IgD-negative memory B cell (primary cell): ENCODE results near the gene TIRAP. TPM values are rescaled to one million over a fixed set of nuclear protein-coding genes. Genes with fewer than 3 reads are reported as not detected.
"Not testable (repeated sequence)": the region's sequence is repeated elsewhere in the genome, so short reads cannot be mapped to it uniquely, and the experiment has no call there.

Experiments used
- H3K27ac Mint-ChIP-seq, 3 donors: one replicate each; pipeline ENCODE4 v1.8.0; 2020 to 2022; ENCODE audit warnings: mild to moderate bottlenecking in 3 of 3, mixed read lengths in 3 of 3, moderate library complexity in 1 of 3
- H3K27me3 Mint-ChIP-seq: one replicate; pipeline ENCODE4 v1.8.0; 2021; ENCODE audit warnings: mixed read lengths
- H3K36me3 Mint-ChIP-seq: one replicate; pipeline ENCODE4 v1.8.0; 2020; ENCODE audit warnings: mild to moderate bottlenecking, mixed read lengths
- H3K4me1 Mint-ChIP-seq, 3 donors: one replicate each; pipeline ENCODE4 v1.8.0; 2020 to 2022; ENCODE audit warnings: mixed read lengths in 3 of 3, mild to moderate bottlenecking in 1 of 3
- H3K4me3 Mint-ChIP-seq, 4 donors: one replicate each; pipeline ENCODE4 v1.8.0; 2020 to 2022; ENCODE audit warnings: mild to moderate bottlenecking in 4 of 4, mixed read lengths in 4 of 4, moderate library complexity in 3 of 4
- H3K9me3 Mint-ChIP-seq, 3 donors: one replicate each; pipeline ENCODE4 v1.8.0; 2020 to 2021; ENCODE audit warnings: mixed read lengths in 3 of 3, mild to moderate bottlenecking in 1 of 3
- polyA plus RNA-seq: library from polyadenylated mRNA; unstranded; fragments of 300-500 nt; fragmentation: Illumina TruSeq; gene quantifications from one replicate; pipeline ENCODE4 v1.2.3, GENCODE V29; 2021

The TIRAP gene
- polyA plus RNA-seq, 1 donor from 2014 or later: 13.0 TPM

- Mint-ChIP-seq H3K4me3 (peak overlapping the region in 2 of 4 donors; percentile 35 to 61), H3K27ac (peak overlapping the region in 1 of 3 donors; percentile 16), H3K9me3 (no peaks in the 10 kb centered on the region), H3K36me3 (peaks cover 10% of the 10 kb centered on the region), H3K27me3 (no peaks in the 10 kb centered on the region), H3K4me1 (peaks cover 31 to 43% (median 40%) of the 10 kb centered on the region in 3 donors)
These were observed 24.8 kb downstream of the TIRAP start for GRCh38 chr11:126307706-126308105.

GRCh38 chr11:126308271-126308671 lies 25.4 kb downstream of the TIRAP start:
- H3K9me3 Mint-ChIP-seq: no peaks in the 10 kb centered on the region
- H3K36me3 Mint-ChIP-seq: peaks cover 10% of the 10 kb centered on the region
- no peaks in the 10 kb centered on the region for H3K27me3 Mint-ChIP-seq
- peak overlapping the region in 1 of 4 donors; percentile 35 for H3K4me3 Mint-ChIP-seq
- peaks cover 27 to 37% (median 37%) of the 10 kb centered on the region in 3 donors for H3K4me1 Mint-ChIP-seq
- H3K27ac Mint-ChIP-seq: no peak overlapping the region

- H3K4me3 Mint-ChIP-seq, H3K27me3 Mint-ChIP-seq, H3K27ac Mint-ChIP-seq, H3K9me3 Mint-ChIP-seq: not testable (repeated sequence)
- Mint-ChIP-seq H3K36me3 (peaks cover 10% of the 10 kb centered on the region), H3K4me1 (peaks cover 27 to 36% (median 34%) of the 10 kb centered on the region in 3 donors)
These were observed 25.9 kb downstream of the TIRAP start for GRCh38 chr11:126308771-126309170.

- Mint-ChIP-seq H3K4me3 (peak overlapping the region in 2 of 4 donors; percentile 7 to 26), H3K36me3 (peaks cover 10% of the 10 kb centered on the region), H3K27ac (peak overlapping the region in 2 of 3 donors; percentile 36 to 56), H3K9me3 (no peaks in the 10 kb centered on the region), H3K4me1 (peaks cover 24 to 30% (median 25%) of the 10 kb centered on the region in 3 donors), H3K27me3 (no peaks in the 10 kb centered on the region)
These were observed 27.5 kb downstream of the TIRAP start for GRCh38 chr11:126310200-126310991.

GRCh38 chr11:126310992-126311310 lies 28.1 kb downstream of the TIRAP start:
- H3K4me1 Mint-ChIP-seq: peaks cover 19 to 26% (median 20%) of the 10 kb centered on the region in 3 donors
- no peaks in the 10 kb centered on the region for H3K27me3 Mint-ChIP-seq
- no peak overlapping the region for H3K4me3 Mint-ChIP-seq
- H3K36me3 Mint-ChIP-seq: peaks cover 12% of the 10 kb centered on the region
- peak overlapping the region in 1 of 3 donors; percentile 36 for H3K27ac Mint-ChIP-seq
- H3K9me3 Mint-ChIP-seq: no peaks in the 10 kb centered on the region

GRCh38 chr11:126311401-126312291 lies 28.8 kb downstream of the TIRAP start:
- Mint-ChIP-seq H3K4me3 (peak overlapping the region in 1 of 4 donors; percentile 58), H3K4me1 (peaks cover 18 to 29% (median 21%) of the 10 kb centered on the region in 3 donors), H3K9me3 (no peaks in the 10 kb centered on the region), H3K27ac (peak overlapping the region; percentile 36 to 86 (median 63)), H3K36me3 (peaks cover 18% of the 10 kb centered on the region), H3K27me3 (no peaks in the 10 kb centered on the region)

GRCh38 chr11:126312961-126313360 lies 30.1 kb downstream of the TIRAP start:
- H3K27ac Mint-ChIP-seq: no peak overlapping the region

GRCh38 chr11:126313826-126314225 lies 30.9 kb downstream of the TIRAP start:
- Mint-ChIP-seq H3K27me3 (no peaks in the 10 kb centered on the region), H3K36me3 (peaks cover 17% of the 10 kb centered on the region), H3K4me1 (peaks cover 12 to 25% (median 18%) of the 10 kb centered on the region in 3 donors), H3K4me3 (no peak overlapping the region), H3K9me3 (no peaks in the 10 kb centered on the region), H3K27ac (no peak overlapping the region)

More at GRCh38 chr11:126312961-126313360, 30.1 kb downstream of the TIRAP start:
- H3K36me3 Mint-ChIP-seq: peaks cover 17% of the 10 kb centered on the region
- H3K27me3 Mint-ChIP-seq: no peaks in the 10 kb centered on the region
- H3K9me3 Mint-ChIP-seq: no peaks in the 10 kb centered on the region
- H3K4me3 Mint-ChIP-seq: peak overlapping the region in 1 of 4 donors; percentile 5
- peaks cover 14 to 24% (median 15%) of the 10 kb centered on the region in 3 donors for H3K4me1 Mint-ChIP-seq

GRCh38 chr11:126317432-126317755 lies 34.5 kb downstream of the TIRAP start:
- Mint-ChIP-seq H3K9me3 (no peaks in the 10 kb centered on the region), H3K4me3 (no peak overlapping the region), H3K4me1 (peaks cover 5 to 16% (median 12%) of the 10 kb centered on the region in 3 donors), H3K36me3 (peaks cover 21% of the 10 kb centered on the region), H3K27me3 (no peaks in the 10 kb centered on the region), H3K27ac (no peak overlapping the region)

- H3K4me1 Mint-ChIP-seq: peaks cover 5 to 16% (median 12%) of the 10 kb centered on the region in 3 donors
- peak overlapping the region in 1 of 4 donors; percentile 37 for H3K4me3 Mint-ChIP-seq
- no peaks in the 10 kb centered on the region for H3K9me3 Mint-ChIP-seq
- H3K27me3 Mint-ChIP-seq: no peaks in the 10 kb centered on the region
- peaks cover 21% of the 10 kb centered on the region for H3K36me3 Mint-ChIP-seq
- peak overlapping the region in 2 of 3 donors; percentile 71 to 85 for H3K27ac Mint-ChIP-seq
These were observed 35.1 kb downstream of the TIRAP start for GRCh38 chr11:126317756-126318573.

GRCh38 chr11:126318574-126319373 lies 35.9 kb downstream of the TIRAP start:
- Mint-ChIP-seq H3K4me3 (peak overlapping the region in 1 of 4 donors; percentile 34), H3K9me3 (no peaks in the 10 kb centered on the region), H3K4me1 (peaks cover 5 to 14% (median 12%) of the 10 kb centered on the region in 3 donors), H3K27ac (peak overlapping the region in 1 of 3 donors; percentile 71), H3K36me3 (peaks cover 23% of the 10 kb centered on the region), H3K27me3 (no peaks in the 10 kb centered on the region)

GRCh38 chr11:126319374-126319740 lies 36.5 kb downstream of the TIRAP start:
- H3K27ac Mint-ChIP-seq: peak overlapping the region in 1 of 3 donors; percentile 53
- no peaks in the 10 kb centered on the region for H3K9me3 Mint-ChIP-seq
- H3K27me3 Mint-ChIP-seq: no peaks in the 10 kb centered on the region
- H3K4me1 Mint-ChIP-seq: peaks cover 5 to 14% (median 8%) of the 10 kb centered on the region in 3 donors
- peaks cover 23% of the 10 kb centered on the region for H3K36me3 Mint-ChIP-seq
- H3K4me3 Mint-ChIP-seq: no peak overlapping the region

GRCh38 chr11:126322996-126323395 lies 40.1 kb downstream of the TIRAP start:
- Mint-ChIP-seq H3K9me3 (no peaks in the 10 kb centered on the region), H3K27ac (no peak overlapping the region), H3K27me3 (no peaks in the 10 kb centered on the region), H3K4me3 (no peak overlapping the region), H3K36me3 (peaks cover 16% of the 10 kb centered on the region), H3K4me1 (peaks cover 5 to 6% (median 5%) of the 10 kb centered on the region in 3 donors)
